SK-N-SH treated with all-trans-retinoic acid at 6 μM for 48 hours (cell line): ENCODE results near the gene XRCC1.

Experiments
- ATAC-seq: fragments of 200-7000 bp; cut with Tn5 transposase; 3 replicates; pipeline ENCODE4 v1.9.1; 2020; ENCODE audit warnings: mild to moderate bottlenecking, moderate library complexity
- BACH2 ChIP-seq: fragments of 250-450 bp; sonication (Bioruptor Pico); IDR thresholded peaks from 2 replicates; pipeline ENCODE4 v1.9.0; 2021; ENCODE audit warnings: mild to moderate bottlenecking, borderline replicate concordance
- CSDC2 ChIP-seq: fragments of 250-450 bp; sonication (Bioruptor Pico); IDR thresholded peaks from 2 replicates; pipeline ENCODE4 v1.5.0; 2020; ENCODE audit warnings: mild to moderate bottlenecking, moderate library complexity
- GLIS3 ChIP-seq: fragments of 250-450 bp; sonication (Bioruptor Pico); IDR thresholded peaks from 2 replicates; pipeline ENCODE4 v1.5.0; 2020; ENCODE audit warnings: mild to moderate bottlenecking, moderate library complexity
- ISL1 ChIP-seq: fragments of 250-450 bp; sonication (Bioruptor Pico); IDR thresholded peaks from 2 replicates; pipeline ENCODE4 v2.1.2; 2022; ENCODE audit warnings: mild to moderate bottlenecking, moderate library complexity
- OSR1 ChIP-seq: fragments of 250-450 bp; sonication (Bioruptor Pico); IDR thresholded peaks from 2 replicates; pipeline ENCODE4 v1.8.0; 2022; ENCODE audit warnings: moderate library complexity, mild to moderate bottlenecking, inconsistent platforms
- PPARA ChIP-seq: fragments of 250-450 bp; sonication (Bioruptor Pico); IDR thresholded peaks from 2 replicates; pipeline ENCODE4 v1.5.0; 2020; ENCODE audit warnings: mild to moderate bottlenecking, borderline replicate concordance
- RARB ChIP-seq: fragments of 250-450 bp; sonication (Bioruptor Pico); IDR thresholded peaks from 2 replicates; pipeline ENCODE4 v1.8.0; 2021; ENCODE audit warnings: mild to moderate bottlenecking, moderate library complexity
- TCF4 ChIP-seq: fragments of 250-450 bp; sonication (Bioruptor Pico); IDR thresholded peaks from 2 replicates; pipeline ENCODE4 v1.8.0; 2021; ENCODE audit warnings: mild to moderate bottlenecking, moderate library complexity, borderline replicate concordance
- TOX ChIP-seq: fragments of 250-450 bp; sonication (Bioruptor Pico); IDR thresholded peaks from 2 replicates; pipeline ENCODE4 v1.8.0; 2021; ENCODE audit warnings: mild to moderate bottlenecking, moderate library complexity, borderline replicate concordance
- ZC3H10 ChIP-seq: fragments of 250-450 bp; sonication (Bioruptor Pico); IDR thresholded peaks from 2 replicates; pipeline ENCODE4 v1.5.1; 2021; ENCODE audit warnings: mild to moderate bottlenecking, moderate library complexity
- ZFP3 ChIP-seq: fragments of 250-450 bp; sonication (Bioruptor Pico); IDR thresholded peaks from 2 replicates; pipeline ENCODE4 v1.5.0; 2020; ENCODE audit warnings: mild to moderate bottlenecking, moderate library complexity
- ZFP30 ChIP-seq: fragments of 450-650 bp; formaldehyde crosslinking; IDR thresholded peaks from 2 replicates; pipeline ENCODE4 v1.5.0; 2022; ENCODE audit warnings: mild to moderate bottlenecking, moderate library complexity
- ZNF565 ChIP-seq: fragments of 450-650 bp; formaldehyde crosslinking; conservative IDR thresholded peaks from 2 replicates; pipeline ENCODE4 v1.5.0; 2020; ENCODE audit warnings: low read depth, mild to moderate bottlenecking, moderate library complexity
- ZNF70 ChIP-seq: fragments of 450-650 bp; formaldehyde crosslinking; IDR thresholded peaks from 2 replicates; pipeline ENCODE4 v1.5.0; 2020; ENCODE audit warnings: mild to moderate bottlenecking, moderate library complexity
- ZNF8 ChIP-seq: fragments of 450-650 bp; formaldehyde crosslinking; IDR thresholded peaks from 2 replicates; pipeline ENCODE4 v1.5.0; 2020; ENCODE audit warnings: mild to moderate bottlenecking, moderate library complexity
- TF ChIP-seq, protein P1 (sequence below): fragments of 250-450 bp; sonication (Bioruptor Pico); IDR thresholded peaks from 2 replicates; pipeline ENCODE4 v1.8.0; 2020; ENCODE audit warnings: mild to moderate bottlenecking, moderate library complexity, borderline replicate concordance
- TF ChIP-seq, protein P2 (sequence below): fragments of 250-450 bp; sonication (Bioruptor Pico); IDR thresholded peaks from 2 replicates; pipeline ENCODE4 v1.5.0; 2020; ENCODE audit warnings: mild to moderate bottlenecking, moderate library complexity
- TF ChIP-seq, protein P3 (sequence below): fragments of 250-450 bp; sonication (Bioruptor Pico); IDR thresholded peaks from 2 replicates; pipeline ENCODE4 v1.5.1; 2021; ENCODE audit warnings: mild to moderate bottlenecking, moderate library complexity

The XRCC1 gene

DNA sequence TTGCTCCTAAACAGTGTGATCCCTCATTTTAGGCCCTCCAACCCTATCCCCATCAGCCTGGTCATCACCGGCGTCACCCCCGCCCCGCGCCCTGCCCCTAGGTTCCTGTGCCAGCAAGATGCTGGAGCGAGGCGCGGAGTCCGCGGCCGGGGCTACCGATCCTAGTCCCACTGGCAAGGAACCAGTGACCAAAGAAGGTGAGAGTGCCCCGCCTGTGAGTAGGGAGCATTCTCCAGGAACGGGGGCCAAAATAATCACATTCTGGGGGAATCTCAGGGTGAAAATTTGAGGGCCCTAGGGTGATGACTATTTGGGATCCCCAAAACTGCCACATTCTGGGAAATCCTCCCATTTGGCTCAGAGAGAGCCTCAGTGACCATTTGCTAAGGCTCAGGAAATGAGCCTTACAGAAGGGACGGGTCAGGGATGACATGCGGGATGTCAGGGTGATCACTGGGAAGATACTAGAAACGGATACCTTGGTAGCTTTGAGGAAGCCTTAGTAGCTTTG, 41.0 kb downstream of the XRCC1 start:
- no peak for ATAC-seq
- TF ChIP-seq BACH2 (CRISPR knock-in tag) (no peak), CSDC2 (no peak), PPARA (CRISPR knock-in tag) (no peak), RARB (CRISPR knock-in tag) (no peak)
- TF ChIP-seq, protein P1, sequence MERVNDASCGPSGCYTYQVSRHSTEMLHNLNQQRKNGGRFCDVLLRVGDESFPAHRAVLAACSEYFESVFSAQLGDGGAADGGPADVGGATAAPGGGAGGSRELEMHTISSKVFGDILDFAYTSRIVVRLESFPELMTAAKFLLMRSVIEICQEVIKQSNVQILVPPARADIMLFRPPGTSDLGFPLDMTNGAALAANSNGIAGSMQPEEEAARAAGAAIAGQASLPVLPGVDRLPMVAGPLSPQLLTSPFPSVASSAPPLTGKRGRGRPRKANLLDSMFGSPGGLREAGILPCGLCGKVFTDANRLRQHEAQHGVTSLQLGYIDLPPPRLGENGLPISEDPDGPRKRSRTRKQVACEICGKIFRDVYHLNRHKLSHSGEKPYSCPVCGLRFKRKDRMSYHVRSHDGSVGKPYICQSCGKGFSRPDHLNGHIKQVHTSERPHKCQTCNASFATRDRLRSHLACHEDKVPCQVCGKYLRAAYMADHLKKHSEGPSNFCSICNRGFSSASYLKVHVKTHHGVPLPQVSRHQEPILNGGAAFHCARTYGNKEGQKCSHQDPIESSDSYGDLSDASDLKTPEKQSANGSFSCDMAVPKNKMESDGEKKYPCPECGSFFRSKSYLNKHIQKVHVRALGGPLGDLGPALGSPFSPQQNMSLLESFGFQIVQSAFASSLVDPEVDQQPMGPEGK: no peak

DNA sequence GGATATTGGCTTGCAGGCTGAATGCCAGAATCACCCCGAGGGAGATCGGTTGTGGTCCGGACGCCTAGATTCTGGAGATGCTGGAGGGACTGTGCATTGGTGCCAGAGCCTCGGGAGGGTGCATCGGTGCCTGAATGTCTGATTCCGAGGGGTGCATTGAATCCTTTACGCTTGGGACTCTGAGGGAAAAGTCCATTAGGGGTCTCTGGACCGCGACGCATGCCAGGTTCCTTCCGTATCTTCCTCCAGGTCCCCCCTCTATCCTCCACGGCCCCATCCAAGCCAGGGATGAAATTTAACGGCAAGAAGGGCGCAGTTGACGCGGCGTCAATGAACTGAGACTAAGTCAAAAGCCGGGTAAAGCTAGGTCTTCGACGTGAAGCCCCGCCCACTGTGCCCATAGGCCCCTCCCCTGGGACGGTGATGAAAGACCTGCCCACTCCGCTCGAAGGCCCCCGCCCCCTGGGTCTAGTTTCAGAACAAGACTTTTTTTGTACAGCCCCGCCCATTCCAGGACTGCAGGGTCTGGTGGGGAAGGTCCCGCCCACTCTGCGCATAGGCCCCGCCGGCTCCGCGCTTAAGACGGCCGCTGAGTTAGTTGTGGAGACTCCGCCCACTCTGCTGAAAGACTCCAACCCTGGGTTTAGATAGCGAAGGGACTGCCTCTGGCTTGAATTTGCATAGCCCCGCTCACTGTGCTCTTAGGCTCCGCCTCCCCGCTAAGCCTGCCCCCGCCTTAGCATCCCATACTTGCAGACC, 41.6 kb downstream of the XRCC1 start:
- peak; percentile 91 for ATAC-seq

DNA sequence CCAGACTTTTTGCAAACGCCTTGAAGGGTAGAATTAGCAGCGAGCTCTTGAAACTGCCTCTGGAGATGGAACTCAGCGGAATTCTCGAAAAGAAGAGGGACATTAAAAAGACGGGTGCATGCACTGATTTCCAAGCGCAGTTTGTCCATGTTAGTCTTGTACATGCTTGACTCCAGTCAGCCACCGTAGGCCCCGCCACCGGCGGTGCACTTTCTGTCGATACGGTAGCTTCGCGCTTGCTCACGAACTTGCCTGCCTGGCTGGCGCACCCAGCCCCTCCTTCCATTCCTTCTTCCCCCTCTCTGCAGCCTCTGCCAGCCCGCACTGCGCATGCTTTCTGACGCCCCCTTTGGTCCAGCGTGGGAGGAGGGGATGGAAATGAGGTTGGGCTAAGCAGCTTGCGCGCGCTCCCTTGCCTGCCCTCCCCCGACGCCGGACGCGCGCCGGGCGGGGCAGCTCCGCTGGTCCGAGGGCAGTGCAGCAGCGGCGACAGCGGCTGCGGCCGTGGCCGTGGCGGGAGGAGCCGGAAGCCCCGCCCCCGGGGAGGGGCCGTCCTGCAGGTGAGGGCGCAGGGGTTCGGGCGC, 42.3 kb downstream of the XRCC1 start, which contains the start of gene ZNF575:
ZNF575 (plus strand) TSS at position 227 of the 584 bp plus-strand sequence. CDS start 1,235 bp downstream, outside the sequence.
- ATAC-seq: peak; percentile 79
- TF ChIP-seq, protein P2, sequence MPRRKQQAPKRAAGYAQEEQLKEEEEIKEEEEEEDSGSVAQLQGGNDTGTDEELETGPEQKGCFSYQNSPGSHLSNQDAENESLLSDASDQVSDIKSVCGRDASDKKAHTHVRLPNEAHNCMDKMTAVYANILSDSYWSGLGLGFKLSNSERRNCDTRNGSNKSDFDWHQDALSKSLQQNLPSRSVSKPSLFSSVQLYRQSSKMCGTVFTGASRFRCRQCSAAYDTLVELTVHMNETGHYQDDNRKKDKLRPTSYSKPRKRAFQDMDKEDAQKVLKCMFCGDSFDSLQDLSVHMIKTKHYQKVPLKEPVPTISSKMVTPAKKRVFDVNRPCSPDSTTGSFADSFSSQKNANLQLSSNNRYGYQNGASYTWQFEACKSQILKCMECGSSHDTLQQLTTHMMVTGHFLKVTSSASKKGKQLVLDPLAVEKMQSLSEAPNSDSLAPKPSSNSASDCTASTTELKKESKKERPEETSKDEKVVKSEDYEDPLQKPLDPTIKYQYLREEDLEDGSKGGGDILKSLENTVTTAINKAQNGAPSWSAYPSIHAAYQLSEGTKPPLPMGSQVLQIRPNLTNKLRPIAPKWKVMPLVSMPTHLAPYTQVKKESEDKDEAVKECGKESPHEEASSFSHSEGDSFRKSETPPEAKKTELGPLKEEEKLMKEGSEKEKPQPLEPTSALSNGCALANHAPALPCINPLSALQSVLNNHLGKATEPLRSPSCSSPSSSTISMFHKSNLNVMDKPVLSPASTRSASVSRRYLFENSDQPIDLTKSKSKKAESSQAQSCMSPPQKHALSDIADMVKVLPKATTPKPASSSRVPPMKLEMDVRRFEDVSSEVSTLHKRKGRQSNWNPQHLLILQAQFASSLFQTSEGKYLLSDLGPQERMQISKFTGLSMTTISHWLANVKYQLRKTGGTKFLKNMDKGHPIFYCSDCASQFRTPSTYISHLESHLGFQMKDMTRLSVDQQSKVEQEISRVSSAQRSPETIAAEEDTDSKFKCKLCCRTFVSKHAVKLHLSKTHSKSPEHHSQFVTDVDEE (CRISPR knock-in tag): no peak
- no peak for TF ChIP-seq GLIS3 (CRISPR knock-in tag)
- TF ChIP-seq, protein P3, sequence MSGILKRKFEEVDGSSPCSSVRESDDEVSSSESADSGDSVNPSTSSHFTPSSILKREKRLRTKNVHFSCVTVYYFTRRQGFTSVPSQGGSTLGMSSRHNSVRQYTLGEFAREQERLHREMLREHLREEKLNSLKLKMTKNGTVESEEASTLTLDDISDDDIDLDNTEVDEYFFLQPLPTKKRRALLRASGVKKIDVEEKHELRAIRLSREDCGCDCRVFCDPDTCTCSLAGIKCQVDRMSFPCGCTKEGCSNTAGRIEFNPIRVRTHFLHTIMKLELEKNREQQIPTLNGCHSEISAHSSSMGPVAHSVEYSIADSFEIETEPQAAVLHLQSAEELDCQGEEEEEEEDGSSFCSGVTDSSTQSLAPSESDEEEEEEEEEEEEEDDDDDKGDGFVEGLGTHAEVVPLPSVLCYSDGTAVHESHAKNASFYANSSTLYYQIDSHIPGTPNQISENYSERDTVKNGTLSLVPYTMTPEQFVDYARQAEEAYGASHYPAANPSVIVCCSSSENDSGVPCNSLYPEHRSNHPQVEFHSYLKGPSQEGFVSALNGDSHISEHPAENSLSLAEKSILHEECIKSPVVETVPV: no peak
- TF ChIP-seq BACH2 (CRISPR knock-in tag): no peak

More for the DNA sequence above, 41.6 kb downstream of the XRCC1 start:
- TF ChIP-seq TOX: no peak
- TF ChIP-seq ISL1 (CRISPR knock-in tag): no peak
- TF ChIP-seq ZNF70 (CRISPR knock-in tag): no peak
- TF ChIP-seq OSR1 (CRISPR knock-in tag): no peak
- no peak for TF ChIP-seq TCF4
- TF ChIP-seq, protein P3: no peak
- no peak for TF ChIP-seq RARB (CRISPR knock-in tag)
- no peak for TF ChIP-seq ZC3H10
- no peak for TF ChIP-seq CSDC2
- TF ChIP-seq ZNF565 (CRISPR knock-in tag): no peak
- no peak for TF ChIP-seq ZNF8
- no peak for TF ChIP-seq GLIS3 (CRISPR knock-in tag)
- TF ChIP-seq, protein P1: no peak
- no peak for TF ChIP-seq ZFP3
- TF ChIP-seq BACH2 (CRISPR knock-in tag): no peak

DNA sequence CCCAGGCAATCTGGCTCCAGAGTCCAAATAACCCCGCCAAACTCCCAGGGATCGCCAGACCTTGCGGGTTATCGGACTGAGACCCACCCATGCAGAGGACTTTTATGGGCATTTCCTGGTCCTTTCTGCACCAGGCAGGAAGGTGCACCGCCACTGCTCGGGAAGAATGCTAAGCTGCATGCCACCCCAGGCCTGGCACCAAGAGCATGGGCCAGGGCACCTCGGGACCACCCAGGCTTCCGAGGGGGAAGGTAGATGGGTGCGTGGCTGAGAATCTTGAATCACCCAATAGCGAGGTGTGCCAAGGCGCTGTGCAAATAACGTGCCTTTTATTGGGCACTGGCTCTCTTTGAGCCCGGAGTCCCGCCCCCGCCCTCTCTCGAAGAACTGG, 42.8 kb downstream of the XRCC1 start:
- TF ChIP-seq BACH2 (CRISPR knock-in tag) (no peak), ZFP30 (no peak)
- TF ChIP-seq, protein P1: no peak
- peak; percentile 16 for ATAC-seq
